HepG2 (cell line): ENCODE measurements around the gene FHIT. TPM values are rescaled to one million over a fixed set of nuclear protein-coding genes. Genes with fewer than 3 reads are reported as not detected.

ENCODE experiments used
- ATAC-seq: fragments of 200-7000 bp; cut with Tn5 transposase; 3 replicates; pipeline ENCODE4 v1.9.1; 2020; ENCODE audit warnings: mild to moderate bottlenecking, moderate library complexity
- BruUV-seq: library from RNA; stranded (reverse); fragments of 400-500 nt; replicated peaks from 2 replicates; lab custom pipeline; 2021; lab: Mats Ljungman, UMichigan
- CTCF ChIA-PET: fragments of 300-600 bp; formaldehyde crosslinking; extraction: SDS; loops from one replicate; lab custom pipeline; 2021; ENCODE audit warnings: low total read pairs, inconsistent platforms, low intra/inter-chr PET ratio; lab: Yijun Ruan, JAX
- POLR2A ChIA-PET: fragments of 350-600 bp; sonication (Branson Sonifier 250); formaldehyde crosslinking; loops from one replicate; lab custom pipeline; 2020; ENCODE audit warnings: antibody characterized with exemption, inconsistent platforms; lab: Yijun Ruan, JAX
- DNase-seq: peaks from one replicate; pipeline ENCODE4 v3.0.0-alpha.2; 2015; ENCODE audit warnings: low spot score
- FAIRE-seq: peaks from 3 replicates; lab custom pipeline; 2011; peaks lifted over from hg19 to GRCh38; lab: Jason Lieb, UNC
- H2AFZ ChIP-seq: one replicate; pipeline ENCODE4 v1.6.1; 2011; ENCODE audit warnings: low read length, inconsistent platforms
- H3K27ac ChIP-seq: fragments of 300-600 bp; 3 replicates; pipeline ENCODE4 v1.8.0; 2011; ENCODE audit warnings: mixed run types, mild to moderate bottlenecking, mixed read lengths, low read length, inconsistent platforms; ENCODE audit not compliant: insufficient read depth; ENCODE audit errors: extremely low read length
- H3K27me3 ChIP-seq, 2 experiments: fragments of 200-600 bp in 1 of 2; 2 replicates in 1 of 2; 3 replicates in 1 of 2; pipeline versions ENCODE4 v1.6.0 to v1.8.0; 2011; ENCODE audit warnings: low read length in 2 of 2, mild to moderate bottlenecking in 2 of 2, moderate library complexity in 2 of 2, inconsistent platforms in 1 of 2; ENCODE audit not compliant: insufficient read depth in 2 of 2, control insufficient read depth in 1 of 2
- H3K36me3 ChIP-seq, 2 experiments: fragments of 200-600 bp in 1 of 2; replicated peaks in 1 of 2; 2 replicates in 1 of 2; 3 replicates in 1 of 2; pipeline versions ENCODE4 v1.5.1 to v1.8.0; 2011; ENCODE audit warnings: low read length in 2 of 2, inconsistent platforms in 1 of 2; ENCODE audit not compliant: insufficient read depth in 2 of 2, control insufficient read depth in 1 of 2
- H3K4me1 ChIP-seq: 2 replicates; pipeline ENCODE4 v1.5.1; 2012; ENCODE audit warnings: low read length, inconsistent platforms; ENCODE audit not compliant: insufficient read depth
- H3K4me2 ChIP-seq: 2 replicates; pipeline ENCODE4 v1.6.0; 2011; ENCODE audit warnings: low read depth, low read length, inconsistent platforms
- H3K4me3 ChIP-seq, 3 experiments: fragments of 200-600 bp in 1 of 3; sonication (generic), shearing (Covaris generic) in 1 of 3; replicated peaks in 1 of 3; 2 replicates each; pipeline ENCODE4 v1.5.1; 2011 to 2016; ENCODE audit warnings: low read length in 3 of 3, inconsistent platforms in 2 of 3, low read depth in 2 of 3, mild to moderate bottlenecking in 2 of 3, control low read depth in 1 of 3, mixed read lengths in 1 of 3; ENCODE audit not compliant: insufficient read depth in 1 of 3
- H3K79me2 ChIP-seq: one replicate; pipeline ENCODE4 v1.6.1; 2011; ENCODE audit warnings: low read length, inconsistent platforms; ENCODE audit not compliant: insufficient read depth
- H3K9ac ChIP-seq: 2 replicates; pipeline ENCODE4 v1.6.0; 2011; ENCODE audit warnings: mild to moderate bottlenecking, low read depth, low read length, inconsistent platforms; ENCODE audit not compliant: insufficient read depth
- H3K9me3 ChIP-seq: 2 replicates; pipeline ENCODE4 v1.5.1; 2012; ENCODE audit warnings: mild to moderate bottlenecking, low read length
- H4K20me1 ChIP-seq: 2 replicates; pipeline ENCODE4 v1.6.0; 2011; ENCODE audit warnings: inconsistent platforms, mild to moderate bottlenecking, low read length, moderate library complexity; ENCODE audit not compliant: insufficient read depth
- MTF2 ChIP-seq: sonication (generic); formaldehyde crosslinking; IDR thresholded peaks from 2 replicates; pipeline ENCODE4 v1.5.0; 2020; ENCODE audit warnings: missing genetic modification reagents, borderline replicate concordance
- ZBTB40 ChIP-seq, 2 experiments: fragments of 450-650 bp in 1 of 2; sonication (generic) in 1 of 2; formaldehyde crosslinking in 1 of 2; IDR thresholded peaks; 2 replicates each; pipeline versions ENCODE4 v1.6.1 to v1.8.0; 2016 to 2022; ENCODE audit warnings: antibody characterized with exemption in 1 of 2, mild to moderate bottlenecking in 1 of 2, missing genetic modification reagents in 1 of 2
- WGBS: methylation state at CpG from one replicate; pipeline ENCODE4 v1.1.6; 2017; ENCODE audit warnings: low lambda C conversion rate; 5-methylcytosine and 5-hydroxymethylcytosine counted together
- in situ Hi-C: cut with HindIII; loops from 2 replicates; pipeline ENCODE4 v1.10.0; 2017; ENCODE audit warnings: low pct_unique_long_range_greater_than_20kb; ENCODE audit not compliant: extremely low pct_ligation_motif_present
- intact Hi-C: fragments of 100-400 bp; cut with micrococcal nuclease; formaldehyde crosslinking; loops from one replicate; pipeline ENCODE4 v1.10.0; 2022; ENCODE audit not compliant: unreplicated experiment
- polyA plus RNA-seq, 8 experiments: library from polyadenylated mRNA; depleted of rRNA in 3 of 8; stranded (reverse) in 7 of 8; unstranded in 1 of 8; fragments of >200 nt; fragmentation: Illumina TruSeq in 4 of 8; extraction: Trizol in 4 of 8; gene quantifications; 2 replicates each; pipeline versions ENCODE4 v1.2.1 to v1.2.3, GENCODE V29; 2011 to 2016; ENCODE audit warnings: low read depth in 4 of 8, missing spikeins in 1 of 8, mixed read lengths in 1 of 8; ENCODE audit not compliant: insufficient read depth in 1 of 8
- total RNA-seq, 5 experiments: library from RNA; depleted of rRNA; stranded (reverse); fragments of >200 nt; fragmentation: Illumina TruSeq; extraction: Trizol; gene quantifications; 2 replicates each; pipeline ENCODE4 v1.2.3, GENCODE V29; 2016; ENCODE audit warnings: low read depth in 1 of 5

The FHIT gene
- total and polyA plus RNA-seq, 2 of the 13 experiments (the other 11 are each of a cell fraction or from before 2014, with no cell fraction given): 4.0 to 4.6 TPM

GRCh38 chr3:61277411-61277810, 26.2 kb upstream of the FHIT start (continued):
- no peak for TF ChIP-seq ZBTB40 (IDR thresholded peaks at IDR 0.05)
- TF ChIP-seq ZBTB40 (CRISPR knock-in tag; IDR thresholded peaks at IDR 0.05): no peak

GRCh38 chr3:61269435-61269834, 18.2 kb upstream of the FHIT start:
- H3K79me2 ChIP-seq: no peaks in the 10 kb centered on the region
- no peak for DNase-seq
- H2AFZ ChIP-seq: no peak overlapping the region
- H3K9ac ChIP-seq: no peak overlapping the region
- ChIA-PET POLR2A (no interaction called here), CTCF (no interaction called here)
- no peak overlapping the region for H3K27ac ChIP-seq
- FAIRE-seq: no peak
- no peaks in the 10 kb centered on the region for H3K27me3 ChIP-seq
- H4K20me1 ChIP-seq: no peaks in the 10 kb centered on the region
- 36% methylated on average over 6 of the region's 6 CpGs for WGBS
- no peaks in the 10 kb centered on the region for H3K36me3 ChIP-seq
- TF ChIP-seq MTF2 (CRISPR knock-in tag): no peak
- intact Hi-C loops: no loop called here
- BruUV-seq: no TSS peak
- no peak overlapping the region for H3K4me3 ChIP-seq
- H3K9me3 ChIP-seq: no peaks in the 10 kb centered on the region
- no peak for ATAC-seq
- in situ Hi-C loops: no loop called here
- no peak overlapping the region for H3K4me2 ChIP-seq
- H3K4me1 ChIP-seq: 0 out of 2 replicates have a peak, but pooled peaks cover 3% of the 10 kb centered on the region
